Common myeloid progenitor, CD34-positive (primary cell): ENCODE data around the gene KLC3.
"Not testable (repeated sequence)": the region's sequence is repeated elsewhere in the genome, so short reads cannot be mapped to it uniquely, and the experiment has no call there.

ENCODE experiments used
- CTCF ChIA-PET: fragments of 350-600 bp; sonication (Branson Sonifier 250); formaldehyde crosslinking; loops from one replicate; lab custom pipeline; 2021; ENCODE audit warnings: antibody characterized with exemption; lab: Charles Lee
- POLR2A ChIA-PET: fragments of 350-600 bp; sonication (Branson Sonifier 250); formaldehyde crosslinking; loops from one replicate; lab custom pipeline; 2021; ENCODE audit warnings: antibody characterized with exemption; lab: Charles Lee
- DNase-seq, 3 donors: peaks; one replicate each; pipeline versions ENCODE4 v3.0.0 to v3.0.0-alpha.2; 2013
- H3K27ac ChIP-seq, 2 experiments: 1 replicate in 1 of 2; 2 replicates in 1 of 2; pipeline ENCODE4 v1.7.0; 2013; ENCODE audit warnings: inconsistent platforms in 2 of 2, low read length in 2 of 2, mild to moderate bottlenecking in 2 of 2, low read depth in 1 of 2, moderate library complexity in 1 of 2; ENCODE audit not compliant: severe bottlenecking in 2 of 2, insufficient read depth in 1 of 2, poor library complexity in 1 of 2
- H3K27me3 ChIP-seq, 5 experiments: replicated peaks in 2 of 5; 1 replicate in 3 of 5; 2 replicates in 2 of 5; pipeline versions ENCODE4 v1.6.1 to v1.7.0; 2013; ENCODE audit warnings: low read length in 4 of 5, mild to moderate bottlenecking in 2 of 5, moderate library complexity in 2 of 5, inconsistent platforms in 1 of 5; ENCODE audit not compliant: insufficient read depth in 5 of 5, control insufficient read depth in 4 of 5
- H3K36me3 ChIP-seq, 4 experiments: 1 replicate in 2 of 4; 2 replicates in 2 of 4; pipeline versions ENCODE4 v1.6.1 to v1.7.0; 2013; ENCODE audit warnings: low read length in 3 of 4, control low read depth in 1 of 4, mild to moderate bottlenecking in 1 of 4; ENCODE audit not compliant: control insufficient read depth in 4 of 4, insufficient read depth in 4 of 4
- H3K4me1 ChIP-seq, 4 experiments: 1 replicate in 3 of 4; 2 replicates in 1 of 4; pipeline versions ENCODE4 v1.6.1 to v1.7.1; 2013; ENCODE audit warnings: low read length in 3 of 4, mild to moderate bottlenecking in 3 of 4, control low read depth in 1 of 4, inconsistent platforms in 1 of 4, moderate library complexity in 1 of 4; ENCODE audit not compliant: control insufficient read depth in 4 of 4, insufficient read depth in 4 of 4; ENCODE audit errors: control extremely low read depth in 1 of 4
- H3K4me3 ChIP-seq, 7 experiments: 1 replicate in 4 of 7; 2 replicates in 3 of 7; pipeline versions ENCODE4 v1.5.1 to v1.7.0; 2013; ENCODE audit warnings: mild to moderate bottlenecking in 7 of 7, low read length in 6 of 7, moderate library complexity in 6 of 7, inconsistent platforms in 2 of 7, low read depth in 2 of 7, control low read depth in 1 of 7; ENCODE audit not compliant: insufficient read depth in 4 of 7, control insufficient read depth in 1 of 7; ENCODE audit errors: extremely low read depth in 1 of 7
- H3K9me3 ChIP-seq, 5 experiments: 1 replicate in 4 of 5; 2 replicates in 1 of 5; pipeline versions ENCODE4 v1.6.1 to v1.7.1; 2013; ENCODE audit warnings: low read length in 4 of 5, mild to moderate bottlenecking in 2 of 5, inconsistent platforms in 1 of 5, low read depth in 1 of 5, moderate library complexity in 1 of 5; ENCODE audit not compliant: control insufficient read depth in 4 of 5, insufficient read depth in 2 of 5; ENCODE audit errors: control extremely low read depth in 1 of 5
- WGBS: methylation state at CpG from one replicate; pipeline ENCODE4 v1.1.5; 2013; ENCODE audit not compliant: insufficient coverage; 5-methylcytosine and 5-hydroxymethylcytosine counted together

KLC3 gene

DNA sequence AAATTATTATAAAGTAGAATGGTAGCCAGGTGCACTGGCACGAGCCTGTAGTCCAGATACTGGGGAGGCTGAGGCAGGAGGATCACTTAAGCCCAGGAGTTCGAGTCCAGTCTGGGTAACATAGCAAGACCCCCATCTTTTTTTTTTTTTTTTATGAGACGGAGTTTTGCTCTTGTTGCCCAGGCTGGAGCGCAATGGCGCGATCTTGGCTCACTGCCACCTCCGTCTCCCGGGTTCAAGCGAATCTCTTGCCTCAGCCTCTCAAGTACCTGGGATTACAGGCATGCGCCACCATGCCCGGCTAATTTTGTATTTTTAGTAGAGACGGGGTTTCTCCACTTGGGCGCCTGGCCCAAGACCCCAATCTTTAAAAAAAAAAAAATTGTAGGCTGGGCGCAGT, 28.3 kb upstream of the KLC3 start:
- H3K4me3 ChIP-seq, DNase-seq, H3K36me3 ChIP-seq, H3K27ac ChIP-seq, POLR2A ChIA-PET, H3K9me3 ChIP-seq, H3K4me1 ChIP-seq: not testable (repeated sequence)
- WGBS = 100% methylated on average over 10 of the region's 14 CpGs
- CTCF ChIA-PET = interaction anchor here (1.0 kb wide), 1 partner anchor 21 kb away, joined by 4 read pairs; no protein-coding TSS in a partner anchor
- peaks cover 0 to 19% (median 0%) of the 10 kb centered on the region in 5 experiments for H3K27me3 ChIP-seq

DNA sequence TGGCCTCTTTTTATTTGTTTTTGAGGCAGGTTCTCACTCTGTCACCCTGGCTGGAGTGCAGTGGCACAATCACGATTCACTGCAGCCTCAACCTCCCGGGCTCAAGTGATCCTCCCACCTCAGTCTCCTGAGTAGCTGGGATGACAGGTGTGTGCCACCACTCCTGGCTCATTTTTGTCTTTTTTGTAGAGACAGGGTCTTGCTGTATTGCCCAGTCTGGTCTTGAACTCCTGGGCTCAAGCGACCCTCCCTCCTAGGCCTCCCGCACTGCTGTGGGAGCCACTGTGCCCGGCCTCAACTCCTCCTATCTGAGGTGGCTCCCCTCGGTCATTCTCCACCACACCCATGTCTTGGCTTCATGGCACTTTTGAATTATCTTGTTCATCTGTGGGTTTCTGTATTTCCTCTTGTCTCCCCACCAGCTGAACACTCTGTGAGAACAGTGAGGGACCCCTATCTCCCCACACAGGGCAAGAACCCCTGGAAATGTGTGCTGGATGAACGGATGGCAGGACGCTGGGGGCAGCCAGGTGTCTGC, 25.8 kb upstream of the KLC3 start:
- Histone ChIP-seq H3K36me3 (no peaks in the 10 kb centered on the region), H3K27ac (no peak overlapping the region), H3K4me3 (no peak overlapping the region), H3K27me3 (peaks cover 0 to 27% (median 0%) of the 10 kb centered on the region in 5 experiments), H3K9me3 (no peaks in the 10 kb centered on the region), H3K4me1 (peaks cover 0 to 3% (median 3%) of the 10 kb centered on the region in 4 experiments)
- POLR2A ChIA-PET = interaction anchor here (1.5 kb wide), 1 partner anchor 12 kb away, joined by 3 read pairs; no protein-coding TSS in a partner anchor
- DNase-seq = peak in 1 of 3 donors; percentile 24
- WGBS = 76% methylated on average over 7 of the region's 8 CpGs
- CTCF ChIA-PET = interaction anchor here (1.3 kb wide), 1 partner anchor 22 kb away, joined by 3 read pairs; no protein-coding TSS in a partner anchor

DNA sequence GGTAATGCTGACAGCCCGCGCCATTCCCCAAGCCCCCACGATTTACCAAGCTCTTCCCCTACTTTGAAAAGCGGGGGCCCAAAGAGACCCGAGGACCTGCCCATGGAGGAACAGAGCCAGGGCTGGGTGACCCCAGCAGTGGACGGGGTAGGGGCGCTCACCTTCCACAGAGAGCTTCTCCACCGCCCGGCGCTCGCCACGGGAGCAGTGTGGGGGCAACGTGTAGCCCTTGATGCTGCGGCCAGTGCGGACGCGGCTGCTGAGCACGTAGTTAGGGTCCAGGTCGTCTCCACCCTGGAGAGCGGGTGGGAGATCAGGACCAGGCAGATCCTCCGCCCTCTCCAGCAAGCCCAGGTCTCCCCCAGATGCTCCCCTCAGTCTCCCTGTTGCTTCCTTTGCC, 25.2 kb upstream of the KLC3 start:
- H3K36me3 ChIP-seq = no peaks in the 10 kb centered on the region
- no peak for DNase-seq
- H3K27ac ChIP-seq = no peak overlapping the region
- H3K4me1 ChIP-seq = peaks cover 0 to 3% (median 3%) of the 10 kb centered on the region in 4 experiments
- whole genome bisulfite sequencing = 67% methylated on average over 20 of the region's 21 CpGs
- CTCF ChIA-PET = interaction anchor here (1.3 kb wide), 1 partner anchor 22 kb away, joined by 3 read pairs; no protein-coding TSS in a partner anchor
- no peak overlapping the region for H3K4me3 ChIP-seq
- H3K27me3 ChIP-seq = peaks cover 0 to 27% (median 0%) of the 10 kb centered on the region in 5 experiments
- POLR2A ChIA-PET = interaction anchor here (1.5 kb wide), 1 partner anchor 13 kb away, joined by 3 read pairs; no protein-coding TSS in a partner anchor
- H3K9me3 ChIP-seq = no peaks in the 10 kb centered on the region

DNA sequence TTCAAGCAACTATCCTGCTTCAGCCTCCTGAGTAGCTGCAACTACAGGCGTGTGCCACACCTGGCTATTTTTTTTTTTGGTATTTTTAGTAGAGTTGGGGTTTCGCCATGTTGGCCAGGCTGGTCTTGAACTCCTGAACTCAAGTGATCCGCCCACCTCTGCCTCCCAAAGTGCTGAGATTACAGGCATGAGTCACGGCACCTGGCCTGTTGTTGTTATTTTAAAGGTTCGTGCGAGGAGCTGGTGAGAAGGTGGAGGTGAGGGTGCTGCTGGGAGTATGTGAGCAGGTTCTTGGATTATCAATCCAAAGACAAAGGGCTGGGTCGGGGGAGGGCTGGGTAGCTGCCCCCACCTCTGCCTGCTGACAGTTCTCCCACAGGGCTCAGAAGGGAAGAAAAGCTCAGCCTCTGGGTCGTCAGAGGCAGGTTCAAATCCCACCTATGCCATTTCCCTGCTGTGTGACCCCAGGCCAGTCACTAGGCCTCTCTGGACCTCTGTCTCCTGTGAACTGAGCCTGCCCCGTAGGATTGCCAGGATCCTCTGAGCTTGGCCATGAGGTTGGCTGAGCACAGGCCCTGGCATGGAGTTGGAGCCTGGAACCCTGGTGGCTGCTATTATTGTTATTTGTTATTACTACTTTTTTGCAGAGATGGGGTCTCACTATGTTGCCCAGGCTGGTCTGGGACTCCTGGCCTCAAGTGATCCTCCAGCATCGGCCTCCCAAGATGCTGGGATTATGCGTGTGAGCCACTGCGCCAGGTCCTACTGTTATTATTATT, 19.4 kb upstream of the KLC3 start:
- CTCF ChIA-PET = interaction anchor here (0.7 to 0.8 kb wide), 2 partner anchors 18 to 72 kb away, joined by 3 to 4 read pairs; no protein-coding TSS in a partner anchor
- POLR2A ChIA-PET = interaction anchor here (0.6 kb wide), 1 partner anchor 14 kb away, joined by 3 read pairs; no protein-coding TSS in a partner anchor
- 100% methylated on average over 3 of the region's 12 CpGs for WGBS
- peaks cover 0 to 43% (median 11%) of the 10 kb centered on the region in 5 experiments for H3K27me3 ChIP-seq
- peaks cover 0 to 13% (median 9%) of the 10 kb centered on the region in 4 experiments for H3K4me1 ChIP-seq
- DNase-seq = no peak
- no peak overlapping the region for H3K27ac ChIP-seq
- no peaks in the 10 kb centered on the region for H3K9me3 ChIP-seq
- H3K36me3 ChIP-seq = no peaks in the 10 kb centered on the region
- H3K4me3 ChIP-seq = no peak overlapping the region

DNA sequence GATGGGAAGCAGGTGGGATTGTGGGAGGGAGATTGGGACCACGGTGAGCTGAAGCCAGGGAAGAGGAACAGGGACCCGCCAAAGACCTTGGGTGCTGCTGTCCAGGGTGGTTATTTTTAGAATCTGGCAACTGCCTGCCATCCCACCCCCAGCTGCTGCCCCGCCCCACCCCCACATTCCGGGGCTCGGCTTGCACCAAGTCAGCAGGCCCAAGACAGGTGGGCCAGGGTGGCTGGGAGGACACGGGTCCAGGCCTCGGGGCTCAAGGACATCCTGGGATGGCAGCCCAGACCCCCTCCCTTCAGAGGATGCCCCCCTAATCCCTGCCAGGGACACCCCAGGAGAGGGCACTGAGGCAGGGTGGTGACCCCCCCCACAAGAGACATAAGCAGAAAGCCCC, 18.7 kb upstream of the KLC3 start:
- 75% methylated on average over 1 of the region's 7 CpGs for WGBS
- CTCF ChIA-PET = no interaction called here
- peaks cover 0 to 14% (median 11%) of the 10 kb centered on the region in 4 experiments for H3K4me1 ChIP-seq

DNA sequence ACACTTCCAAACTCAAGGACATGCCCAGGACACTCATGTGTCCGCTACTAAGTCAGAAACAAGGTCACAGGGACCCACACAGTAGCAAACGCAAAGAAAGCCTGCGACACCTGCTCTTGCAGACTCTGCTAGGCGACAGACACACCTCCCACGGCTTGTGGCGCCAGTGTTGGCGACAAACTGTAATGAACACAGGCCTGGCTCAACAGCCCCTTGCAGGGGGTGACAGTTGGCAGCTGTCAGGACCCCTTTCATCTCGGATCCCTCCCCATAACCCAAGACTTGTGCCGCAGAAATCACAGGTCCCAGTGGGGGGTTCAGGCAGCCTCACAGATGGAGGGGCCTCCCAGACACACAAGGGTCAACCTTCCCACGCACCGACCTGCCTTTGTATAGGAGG, 18.2 kb upstream of the KLC3 start:
- 84% methylated on average over 7 of the region's 11 CpGs for WGBS
- POLR2A ChIA-PET = no interaction called here
- Histone ChIP-seq H3K27me3 (peaks cover 0 to 37% (median 11%) of the 10 kb centered on the region in 5 experiments), H3K4me3 (no peak overlapping the region), H3K9me3 (no peaks in the 10 kb centered on the region), H3K36me3 (no peaks in the 10 kb centered on the region), H3K4me1 (peaks cover 0 to 14% (median 11%) of the 10 kb centered on the region in 4 experiments), H3K27ac (no peak overlapping the region)
- DNase-seq = peak in 2 of 3 donors; percentile 35 to 52
- CTCF ChIA-PET = no interaction called here

More for the DNA sequence above, 18.7 kb upstream of the KLC3 start:
- H3K27ac ChIP-seq = no peak overlapping the region
- no peaks in the 10 kb centered on the region for H3K9me3 ChIP-seq
- H3K4me3 ChIP-seq = no peak overlapping the region
- H3K27me3 ChIP-seq = peaks cover 0 to 38% (median 11%) of the 10 kb centered on the region in 5 experiments
- no peaks in the 10 kb centered on the region for H3K36me3 ChIP-seq
- POLR2A ChIA-PET = no interaction called here
- no peak for DNase-seq
